ENCODE results near the gene CLIC4.

- TF ChIP-seq CTCF (IDR thresholded peaks at IDR 0.05), result no peak
- TF ChIP-seq EZH2 (IDR thresholded peaks at IDR 0.05; ENCODE audit: borderline replicate concordance, insufficient read depth, low read depth, low read length, poor library complexity, severe bottlenecking), result no peak
These were observed 108.4 kb downstream of the CLIC4 start for GRCh38 chr1:24853649-24854048.

All from B cell (primary cell).